Testis (tissue), 3 donors: Measurements from ENCODE around the gene F5. TPM values are rescaled to one million over a fixed set of nuclear protein-coding genes. Genes with fewer than 3 reads are reported as not detected.

Experiments used
- DNase-seq: peaks from one replicate; pipeline ENCODE4 v3.0.0-alpha.2; 2019
- H3K27ac ChIP-seq, 2 donors: fragments of 200-600 bp; sonication (generic); one replicate each; pipeline ENCODE4 v1.5.1; 2019
- H3K27me3 ChIP-seq: fragments of 200-600 bp; sonication (generic); one replicate; pipeline ENCODE4 v1.5.1; 2019
- H3K36me3 ChIP-seq: fragments of 200-600 bp; sonication (generic); one replicate; pipeline ENCODE4 v1.5.1; 2017; ENCODE audit warnings: low read depth; ENCODE audit errors: missing control alignments
- H3K4me1 ChIP-seq: fragments of 200-600 bp; sonication (generic); one replicate; pipeline ENCODE4 v1.5.1; 2019
- H3K4me3 ChIP-seq, 2 donors: fragments of 200-600 bp; sonication (generic); one replicate each; pipeline ENCODE4 v1.5.1; 2017 to 2019
- H3K9me3 ChIP-seq: fragments of 200-600 bp; sonication (generic); one replicate; pipeline ENCODE4 v1.5.1; 2017
- CTCF ChIP-seq, 3 experiments: fragments of 450-650 bp in 2 of 3; fragments of 200-600 bp in 1 of 3; sonication (generic) in 1 of 3; IDR thresholded peaks; one replicate each; pipeline ENCODE4 v1.5.1; 2016 to 2019; ENCODE audit warnings: antibody characterized with exemption in 3 of 3, mild to moderate bottlenecking in 2 of 3, moderate library complexity in 1 of 3
- POLR2A ChIP-seq: fragments of 450-650 bp; IDR thresholded peaks from one replicate; pipeline ENCODE4 v1.6.1; 2017; ENCODE audit warnings: antibody characterized with exemption, mild to moderate bottlenecking, moderate library complexity
- WGBS, 2 donors: methylation state at CpG; one replicate each; pipeline ENCODE4 v1.1.5; 2018; 5-methylcytosine and 5-hydroxymethylcytosine counted together
- intact Hi-C: fragments of 100-400 bp; cut with DNase I; formaldehyde crosslinking; loops from one replicate; pipeline ENCODE4 v1.15.1; 2023; ENCODE audit warnings: low total_unique reads
- polyA plus RNA-seq: library from polyadenylated mRNA; stranded (reverse); fragments of 350-450 nt; fragmentation: Illumina TruSeq; extraction: RNeasy Lipid Tissue Mini Kit (QIAGEN cat#74804); gene quantifications from one replicate; pipeline ENCODE4 v1.2.3, GENCODE V29; 2014; ENCODE audit warnings: low read depth, low replicate concordance; ENCODE audit not compliant: insufficient read depth
- total RNA-seq, 2 donors: library from RNA; depleted of rRNA; stranded (reverse); fragments of >200 nt; gene quantifications; one replicate each; pipeline ENCODE4 v1.2.3, GENCODE V29; 2016

F5 gene
- total and polyA plus RNA-seq, 3 donors from 2014 or later: 0.63 to 5.2 (median 2.0) TPM

GRCh38 chr1:169491845-169492281 is 94.4 kb downstream of the F5 start:
- TF ChIP-seq POLR2A (no peak), CTCF (IDR thresholded peaks at IDR 0.05) (no peak)
- 78 to 90% methylated on average over 3 of the region's 3 CpGs for WGBS, 2 donors
- no peak overlapping the region for H3K4me3 ChIP-seq
- no peaks in the 10 kb centered on the region for H3K27me3 ChIP-seq
- peaks cover 2% of the 10 kb centered on the region for H3K4me1 ChIP-seq
- H3K36me3 ChIP-seq: no peaks in the 10 kb centered on the region
- intact Hi-C loops: no loop called here
- H3K9me3 ChIP-seq: no peaks in the 10 kb centered on the region
- no peak for DNase-seq
- no peak overlapping the region for H3K27ac ChIP-seq

- no peaks in the 10 kb centered on the region for H3K36me3 ChIP-seq
- H3K27ac ChIP-seq: no peak overlapping the region
- no peaks in the 10 kb centered on the region for H3K9me3 ChIP-seq
- H3K4me3 ChIP-seq: no peak overlapping the region
- H3K4me1 ChIP-seq: peaks cover 7% of the 10 kb centered on the region
- TF ChIP-seq CTCF (IDR thresholded peaks at IDR 0.05): no peak
- no peak for TF ChIP-seq POLR2A
- intact Hi-C loops: no loop called here
- no peaks in the 10 kb centered on the region for H3K27me3 ChIP-seq
- no peak for DNase-seq
- 67 to 79% methylated on average over 4 of the region's 4 CpGs for WGBS, 2 donors
Observed at GRCh38 chr1:169488157-169488556, 98.1 kb downstream of the F5 start.

- Histone ChIP-seq H3K4me3 (no peak overlapping the region), H3K27ac (peak overlapping the region in 1 of 2 donors; percentile 98), H3K4me1 (peaks cover 13% of the 10 kb centered on the region), H3K36me3 (no peaks in the 10 kb centered on the region), H3K9me3 (no peaks in the 10 kb centered on the region), H3K27me3 (no peaks in the 10 kb centered on the region)
- DNase-seq: no peak
- no peak for TF ChIP-seq POLR2A
- TF ChIP-seq CTCF (IDR thresholded peaks at IDR 0.05): no peak
- intact Hi-C loops: no loop called here
- 50 to 79% methylated on average over 16 of the region's 16 CpGs for WGBS, 2 donors
Observed at GRCh38 chr1:169487561-169487960, 98.7 kb downstream of the F5 start.

GRCh38 chr1:169487133-169487532 is 99.1 kb downstream of the F5 start:
- no peak overlapping the region for H3K4me3 ChIP-seq
- H3K9me3 ChIP-seq: no peaks in the 10 kb centered on the region
- WGBS, 2 donors: 68 to 75% methylated on average over 5 of the region's 5 CpGs
- intact Hi-C loops: no loop called here
- DNase-seq: no peak
- peaks cover 13% of the 10 kb centered on the region for H3K4me1 ChIP-seq
- H3K27ac ChIP-seq: peak overlapping the region; percentile 93 to 98
- no peaks in the 10 kb centered on the region for H3K36me3 ChIP-seq
- TF ChIP-seq CTCF (IDR thresholded peaks at IDR 0.05) (no peak), POLR2A (no peak)
- no peaks in the 10 kb centered on the region for H3K27me3 ChIP-seq

GRCh38 chr1:169486281-169487051 is 99.8 kb downstream of the F5 start:
- intact Hi-C loops: no loop called here

More at GRCh38 chr1:169486281-169487051, 99.8 kb downstream of the F5 start:
- no peaks in the 10 kb centered on the region for H3K9me3 ChIP-seq
- peak overlapping the region; percentile 83 to 84 for H3K4me3 ChIP-seq
- TF ChIP-seq POLR2A (no peak), CTCF (IDR thresholded peaks at IDR 0.05) (no peak)
- no peaks in the 10 kb centered on the region for H3K27me3 ChIP-seq
- DNase-seq: no peak
- peak overlapping the region; percentile 93 to 98 for H3K27ac ChIP-seq
- H3K4me1 ChIP-seq: peaks cover 13% of the 10 kb centered on the region
- H3K36me3 ChIP-seq: no peaks in the 10 kb centered on the region
- WGBS, 2 donors: 1 to 2% methylated on average over 14 of the region's 14 CpGs
